Upper lobe of right lung (tissue), 1 donor: Measurements from ENCODE around the gene MANBA. TPM values are rescaled to one million over a fixed set of nuclear protein-coding genes. Genes with fewer than 3 reads are reported as not detected.

Experiments
- ATAC-seq: fragments of 200-7000 bp; cut with Tn5 transposase; one replicate; pipeline ENCODE4 v1.9.1; 2020; ENCODE audit warnings: mild to moderate bottlenecking, moderate library complexity
- DNase-seq: peaks from one replicate; pipeline ENCODE4 v3.0.0-alpha.2; 2020
- H3K27ac ChIP-seq: fragments of 200-600 bp; one replicate; pipeline ENCODE4 v1.8.0; 2022
- H3K27me3 ChIP-seq: fragments of 200-600 bp; one replicate; pipeline ENCODE4 v1.8.0; 2022; ENCODE audit warnings: mild to moderate bottlenecking
- H3K36me3 ChIP-seq: fragments of 200-600 bp; one replicate; pipeline ENCODE4 v1.8.0; 2022
- H3K4me1 ChIP-seq: fragments of 200-600 bp; one replicate; pipeline ENCODE4 v1.8.0; 2022
- H3K4me3 ChIP-seq: fragments of 200-600 bp; one replicate; pipeline ENCODE4 v1.8.0; 2022; ENCODE audit warnings: mild to moderate bottlenecking
- H3K9me3 ChIP-seq: fragments of 200-600 bp; one replicate; pipeline ENCODE4 v1.8.0; 2022
- CTCF ChIP-seq: fragments of 200-600 bp; IDR thresholded peaks from one replicate; pipeline ENCODE4 v1.8.0; 2022; ENCODE audit warnings: antibody characterized with exemption
- intact Hi-C: fragments of 100-400 bp; cut with DNase I; formaldehyde crosslinking; loops from one replicate; pipeline ENCODE4 v1.11.0; 2022
- long read RNA-seq: library from polyadenylated mRNA; unstranded; transcript quantifications from one replicate; pipeline ENCODE4 v2.0.0, GENCODE V29; 2021
- total RNA-seq: library from RNA; stranded (reverse); fragmentation: NEBNext Ultra II Directional; extraction: Animal tissue kit (Norgen Biotek cat#: 25700); gene quantifications from one replicate; pipeline ENCODE4 v1.2.1, GENCODE V29; 2021
- donor health status: DM: no; HTN: yes; CAD: no; lungs with severe emphysema.

MANBA gene
- total RNA-seq, result 56.0 TPM
- long read RNA-seq, transcript MANBA-201 (17 exons, 3,361 nt), result major isoform, 52 of 72 reads
- long read RNA-seq, partial matches to known transcripts, result 3 of 72 reads
- long read RNA-seq, other reads (novel, unspliced or antisense), result 14 of 72 reads

GRCh38 chr4:102760645-102761295 lies at the start of gene MANBA:
MANBA (minus strand) TSS chr4:102760968; CDS start chr4:102760894, 74 bp downstream.
- TF ChIP-seq CTCF, result no peak
- Histone ChIP-seq H3K4me1 (peaks cover 32% of the 10 kb centered on the region), H3K4me3 (peak within 1 kb of the TSS; percentile 93), H3K36me3 (no peaks in the 10 kb centered on the region), H3K27me3 (no peaks in the 10 kb centered on the region), H3K27ac (peak within 1 kb of the TSS; percentile 92), H3K9me3 (no peaks in the 10 kb centered on the region)
- intact Hi-C loops, result no loop called here
- ATAC-seq (peak; percentile 98), DNase-seq (peak; percentile 96)

- Histone ChIP-seq H3K4me1 (peaks cover 52% of the 10 kb centered on the region), H3K27ac (no peak overlapping the region), H3K27me3 (no peaks in the 10 kb centered on the region), H3K36me3 (peaks cover 54% of the 10 kb centered on the region), H3K4me3 (no peak overlapping the region), H3K9me3 (no peaks in the 10 kb centered on the region)
- no peak for TF ChIP-seq CTCF
- DNase-seq (no peak), ATAC-seq (no peak)
- intact Hi-C loops, result no loop called here
Observed at GRCh38 chr4:102809691-102810090, 48.9 kb upstream of the MANBA start.

- H3K4me1 ChIP-seq, result peaks cover 47% of the 10 kb centered on the region
- no peaks in the 10 kb centered on the region for H3K27me3 ChIP-seq
- TF ChIP-seq CTCF, result no peak
- intact Hi-C loops, result no loop called here
- no peak for DNase-seq
- no peaks in the 10 kb centered on the region for H3K9me3 ChIP-seq
- H3K27ac ChIP-seq, result no peak overlapping the region
- H3K36me3 ChIP-seq, result peaks cover 57% of the 10 kb centered on the region
- no peak overlapping the region for H3K4me3 ChIP-seq
- peak; percentile 63 for ATAC-seq
Observed at GRCh38 chr4:102809190-102809589, 48.4 kb upstream of the MANBA start.

- intact Hi-C loops, result no loop called here
- H3K36me3 ChIP-seq, result peaks cover 67% of the 10 kb centered on the region
- no peak for TF ChIP-seq CTCF
- peaks cover 36% of the 10 kb centered on the region for H3K4me1 ChIP-seq
- no peaks in the 10 kb centered on the region for H3K27me3 ChIP-seq
- H3K4me3 ChIP-seq, result no peak overlapping the region
- H3K27ac ChIP-seq, result no peak overlapping the region
- no peaks in the 10 kb centered on the region for H3K9me3 ChIP-seq
- DNase-seq (no peak), ATAC-seq (no peak)
Observed at GRCh38 chr4:102808009-102808408, 47.2 kb upstream of the MANBA start.

GRCh38 chr4:102807345-102807744 lies 46.6 kb upstream of the MANBA start:
- H3K9me3 ChIP-seq, result no peaks in the 10 kb centered on the region
- no peak for TF ChIP-seq CTCF
- peaks cover 29% of the 10 kb centered on the region for H3K4me1 ChIP-seq
- no peak for ATAC-seq
- peaks cover 74% of the 10 kb centered on the region for H3K36me3 ChIP-seq
- DNase-seq, result no peak
- H3K27ac ChIP-seq, result no peak overlapping the region
- no peaks in the 10 kb centered on the region for H3K27me3 ChIP-seq
- intact Hi-C loops, result no loop called here
- H3K4me3 ChIP-seq, result no peak overlapping the region
